ENCODE results near the gene MPP3.

The MPP3 gene, protein sequence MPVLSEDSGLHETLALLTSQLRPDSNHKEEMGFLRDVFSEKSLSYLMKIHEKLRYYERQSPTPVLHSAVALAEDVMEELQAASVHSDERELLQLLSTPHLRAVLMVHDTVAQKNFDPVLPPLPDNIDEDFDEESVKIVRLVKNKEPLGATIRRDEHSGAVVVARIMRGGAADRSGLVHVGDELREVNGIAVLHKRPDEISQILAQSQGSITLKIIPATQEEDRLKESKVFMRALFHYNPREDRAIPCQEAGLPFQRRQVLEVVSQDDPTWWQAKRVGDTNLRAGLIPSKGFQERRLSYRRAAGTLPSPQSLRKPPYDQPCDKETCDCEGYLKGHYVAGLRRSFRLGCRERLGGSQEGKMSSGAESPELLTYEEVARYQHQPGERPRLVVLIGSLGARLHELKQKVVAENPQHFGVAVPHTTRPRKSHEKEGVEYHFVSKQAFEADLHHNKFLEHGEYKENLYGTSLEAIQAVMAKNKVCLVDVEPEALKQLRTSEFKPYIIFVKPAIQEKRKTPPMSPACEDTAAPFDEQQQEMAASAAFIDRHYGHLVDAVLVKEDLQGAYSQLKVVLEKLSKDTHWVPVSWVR

DNA sequence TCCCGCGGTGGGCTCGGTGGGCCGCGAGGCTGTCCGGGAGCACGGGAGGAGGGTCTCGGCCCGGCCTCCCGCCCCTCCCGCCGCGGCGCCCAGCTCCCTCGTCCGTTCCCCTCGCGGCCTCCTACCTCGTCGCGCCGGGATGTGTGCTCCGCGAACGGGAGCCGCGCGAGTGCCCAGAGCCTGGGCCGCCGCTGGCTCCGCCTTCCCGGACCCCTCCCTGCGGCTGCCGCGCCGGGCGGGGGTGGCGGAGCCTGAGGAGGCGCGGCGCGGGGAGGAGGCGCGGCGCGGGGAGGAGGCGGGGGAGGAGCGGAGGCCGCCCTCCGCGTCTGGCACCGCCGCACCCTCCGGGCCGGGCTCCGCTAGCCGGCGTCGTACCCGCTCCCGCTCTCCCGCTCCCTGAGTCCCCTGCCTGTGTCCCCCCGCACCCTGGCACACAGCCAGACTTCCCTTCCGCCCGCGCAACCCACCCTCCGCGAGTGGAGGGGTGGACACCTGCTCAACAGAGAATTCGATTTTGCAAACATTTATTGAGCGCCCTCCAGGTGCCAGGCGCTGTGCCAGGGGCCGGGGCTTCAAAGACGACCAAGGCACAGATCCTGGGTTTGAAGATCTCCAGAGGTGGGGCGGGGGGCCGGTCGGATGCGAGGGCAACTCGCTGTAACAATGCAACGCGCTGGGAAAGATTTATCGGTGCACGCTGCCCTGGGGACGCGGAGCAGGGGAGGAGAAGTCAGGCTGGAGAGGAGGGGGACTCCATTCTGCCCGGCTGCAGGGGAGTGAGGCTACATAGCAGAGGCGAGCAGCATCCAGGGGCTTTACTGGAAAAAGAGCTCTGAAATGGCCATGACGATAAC, at the start of gene MPP3:
MPP3 (minus strand) TSS at position 171 of the 854 bp plus-strand sequence. CDS start 1,240 bp downstream, outside the sequence.
- no peaks in the 10 kb centered on the region for H3K79me2 ChIP-seq (ENCODE audit: control insufficient read depth, low read length)
- TF ChIP-seq EZH2phosphoT487 (IDR thresholded peaks at IDR 0.05; ENCODE audit: borderline replicate concordance, low read length) = peak; percentile 21; the same call in 1 of the 2 replicates
- TF ChIP-seq, protein P1, sequence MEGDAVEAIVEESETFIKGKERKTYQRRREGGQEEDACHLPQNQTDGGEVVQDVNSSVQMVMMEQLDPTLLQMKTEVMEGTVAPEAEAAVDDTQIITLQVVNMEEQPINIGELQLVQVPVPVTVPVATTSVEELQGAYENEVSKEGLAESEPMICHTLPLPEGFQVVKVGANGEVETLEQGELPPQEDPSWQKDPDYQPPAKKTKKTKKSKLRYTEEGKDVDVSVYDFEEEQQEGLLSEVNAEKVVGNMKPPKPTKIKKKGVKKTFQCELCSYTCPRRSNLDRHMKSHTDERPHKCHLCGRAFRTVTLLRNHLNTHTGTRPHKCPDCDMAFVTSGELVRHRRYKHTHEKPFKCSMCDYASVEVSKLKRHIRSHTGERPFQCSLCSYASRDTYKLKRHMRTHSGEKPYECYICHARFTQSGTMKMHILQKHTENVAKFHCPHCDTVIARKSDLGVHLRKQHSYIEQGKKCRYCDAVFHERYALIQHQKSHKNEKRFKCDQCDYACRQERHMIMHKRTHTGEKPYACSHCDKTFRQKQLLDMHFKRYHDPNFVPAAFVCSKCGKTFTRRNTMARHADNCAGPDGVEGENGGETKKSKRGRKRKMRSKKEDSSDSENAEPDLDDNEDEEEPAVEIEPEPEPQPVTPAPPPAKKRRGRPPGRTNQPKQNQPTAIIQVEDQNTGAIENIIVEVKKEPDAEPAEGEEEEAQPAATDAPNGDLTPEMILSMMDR (IDR thresholded peaks at IDR 0.05; ENCODE audit: low read depth, low read length, poor library complexity, severe bottlenecking) = no peak

DNA sequence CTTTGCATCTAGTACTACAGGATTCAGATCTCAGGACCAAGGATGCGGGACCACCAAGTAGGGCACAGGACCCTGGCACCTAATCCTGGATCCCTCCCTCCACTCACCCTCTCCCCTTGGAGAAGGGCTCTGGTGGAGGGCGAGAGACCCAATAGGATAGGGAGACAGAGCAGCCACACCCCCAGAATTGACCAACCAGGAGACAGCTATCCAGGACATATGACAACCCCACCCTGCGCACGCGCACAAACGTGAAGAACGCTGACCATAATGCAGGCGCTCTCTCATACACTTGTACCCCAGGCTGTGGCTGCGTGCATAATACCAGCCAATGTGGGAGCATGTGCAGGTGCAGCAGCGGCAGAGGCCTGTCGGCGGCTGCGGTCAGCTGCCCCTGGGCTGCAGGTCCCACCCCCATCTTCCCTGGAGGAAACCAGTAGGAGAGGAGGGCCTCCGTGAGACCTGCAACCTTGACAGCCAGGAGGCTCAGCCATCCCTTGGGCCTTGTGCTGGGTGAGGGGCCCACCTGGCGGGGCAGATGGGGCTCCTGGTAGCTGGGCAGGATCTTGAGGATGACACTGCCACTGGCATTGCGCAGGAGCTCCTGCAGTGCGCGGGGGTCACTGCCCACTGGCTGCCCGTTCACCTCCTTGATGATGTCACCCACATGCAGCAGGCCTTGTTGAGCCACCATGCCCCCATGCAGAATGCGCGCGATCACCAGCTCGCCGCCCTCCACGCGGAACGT, 49.0 kb upstream of the MPP3 start:
- Histone ChIP-seq H3K27me3 (ENCODE audit: control insufficient read depth, low read length) (no peaks in the 10 kb centered on the region), H3K9me2 (replicated peaks; ENCODE audit: control insufficient read depth, low read length) (no peaks in the 10 kb centered on the region), H3F3A (ENCODE audit: control insufficient read depth, insufficient read depth) (no peaks in the 10 kb centered on the region), H3K79me2 (ENCODE audit: control insufficient read depth, low read length) (no peaks in the 10 kb centered on the region), H3K4me3 (ENCODE audit: low read length) (no peak overlapping the region), H3K27ac (ENCODE audit: low read depth, low read length) (no peak overlapping the region), H3K36me3 (ENCODE audit: control insufficient read depth, low read length) (no peaks in the 10 kb centered on the region), H4K20me1 (ENCODE audit: control insufficient read depth, insufficient read depth, low read depth, low read length) (no peaks in the 10 kb centered on the region), H3K4me2 (ENCODE audit: low read length) (no peak overlapping the region), H3K4me1 (ENCODE audit: control insufficient read depth, low read length) (no peaks in the 10 kb centered on the region), H3K9me3 (ENCODE audit: control insufficient read depth, insufficient read depth, low read length) (no peaks in the 10 kb centered on the region)
- TF ChIP-seq, protein P1 (IDR thresholded peaks at IDR 0.05; ENCODE audit: low read depth, low read length, poor library complexity, severe bottlenecking) = no peak
- no peak for TF ChIP-seq EZH2phosphoT487 (IDR thresholded peaks at IDR 0.05; ENCODE audit: borderline replicate concordance, low read length)

More for the DNA sequence above, at the start of gene MPP3:
- Histone ChIP-seq H3K4me1 (ENCODE audit: control insufficient read depth, low read length) (no peaks in the 10 kb centered on the region), H3K9me2 (replicated peaks; ENCODE audit: control insufficient read depth, low read length) (no peaks in the 10 kb centered on the region), H3K36me3 (ENCODE audit: control insufficient read depth, low read length) (no peaks in the 10 kb centered on the region), H3K4me3 (ENCODE audit: low read length) (no peak within 1 kb of the TSS), H3F3A (ENCODE audit: control insufficient read depth, insufficient read depth) (no peaks in the 10 kb centered on the region), H3K9me3 (ENCODE audit: control insufficient read depth, insufficient read depth, low read length) (no peaks in the 10 kb centered on the region), H3K4me2 (ENCODE audit: low read length) (no peak within 1 kb of the TSS), H3K27ac (ENCODE audit: low read depth, low read length) (no peak within 1 kb of the TSS), H3K27me3 (ENCODE audit: control insufficient read depth, low read length) (peaks cover 31% of the 10 kb centered on the region), H4K20me1 (ENCODE audit: control insufficient read depth, insufficient read depth, low read depth, low read length) (no peaks in the 10 kb centered on the region)

DNA sequence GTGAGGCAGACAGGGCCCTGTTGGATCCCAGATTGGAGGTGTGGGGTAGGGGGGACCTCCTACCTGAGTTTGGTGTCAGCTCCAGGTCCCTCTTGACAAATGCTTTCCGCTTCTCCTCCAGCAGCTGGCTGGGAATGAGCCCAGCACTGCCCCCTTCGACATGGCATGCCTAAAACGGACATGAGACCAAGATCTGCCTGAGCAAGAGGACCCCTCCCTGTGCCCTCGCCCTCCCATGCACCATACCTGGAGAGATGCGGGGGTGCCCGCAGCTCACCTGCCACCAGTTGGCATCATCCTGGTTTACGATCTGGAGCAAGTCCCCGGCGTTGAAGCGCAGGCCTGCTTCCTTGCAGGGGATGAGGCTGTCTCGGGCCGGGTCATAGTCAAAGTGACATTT, 48.2 kb upstream of the MPP3 start:
- Histone ChIP-seq H4K20me1 (ENCODE audit: control insufficient read depth, insufficient read depth, low read depth, low read length) (no peaks in the 10 kb centered on the region), H3K4me1 (ENCODE audit: control insufficient read depth, low read length) (no peaks in the 10 kb centered on the region), H3K4me3 (ENCODE audit: low read length) (no peak overlapping the region), H3K27me3 (ENCODE audit: control insufficient read depth, low read length) (no peaks in the 10 kb centered on the region), H3K36me3 (ENCODE audit: control insufficient read depth, low read length) (no peaks in the 10 kb centered on the region), H3K9me2 (replicated peaks; ENCODE audit: control insufficient read depth, low read length) (no peaks in the 10 kb centered on the region), H3K79me2 (ENCODE audit: control insufficient read depth, low read length) (no peaks in the 10 kb centered on the region), H3F3A (ENCODE audit: control insufficient read depth, insufficient read depth) (no peaks in the 10 kb centered on the region), H3K4me2 (ENCODE audit: low read length) (no peak overlapping the region), H3K27ac (ENCODE audit: low read depth, low read length) (no peak overlapping the region), H3K9me3 (ENCODE audit: control insufficient read depth, insufficient read depth, low read length) (no peaks in the 10 kb centered on the region)
- TF ChIP-seq EZH2phosphoT487 (IDR thresholded peaks at IDR 0.05; ENCODE audit: borderline replicate concordance, low read length) = no peak
- TF ChIP-seq, protein P1 (IDR thresholded peaks at IDR 0.05; ENCODE audit: low read depth, low read length, poor library complexity, severe bottlenecking) = no peak

All from DOHH2 (cell line).